GM19324 (cell line): Measurements from ENCODE around the gene FRY.

Experiments used
- ATAC-seq: cut with Tn5 transposase; IDR thresholded peaks from one replicate; pipeline ENCODE4 v1.9.1; 2021; ENCODE audit warnings: mild to moderate bottlenecking, moderate library complexity; ENCODE audit not compliant: unreplicated experiment, low FRiP score

Gene FRY

GRCh38 chr13:32075170-32075851 is 43.7 kb downstream of the FRY start:
- ATAC-seq: no peak

DNA sequence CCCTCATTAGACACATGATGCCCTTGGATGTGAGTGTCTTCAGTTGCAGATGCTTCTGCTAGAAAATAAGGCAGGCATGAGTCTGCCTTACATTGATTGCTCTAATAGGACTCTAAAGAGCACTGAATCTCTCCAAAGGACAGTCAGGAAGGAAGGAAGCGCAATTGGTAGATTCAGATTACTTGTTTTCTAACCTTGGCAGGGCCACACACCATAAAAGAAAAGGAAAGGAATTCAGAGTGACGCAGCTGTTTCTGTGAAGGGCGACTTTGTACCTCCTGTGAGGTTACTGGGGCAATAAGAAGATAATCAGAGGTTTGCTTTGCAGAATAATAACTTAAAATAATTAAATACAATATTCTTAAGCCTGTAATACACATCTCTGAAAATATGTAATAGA is 48.0 kb downstream of the FRY start:
- no peak for ATAC-seq

DNA sequence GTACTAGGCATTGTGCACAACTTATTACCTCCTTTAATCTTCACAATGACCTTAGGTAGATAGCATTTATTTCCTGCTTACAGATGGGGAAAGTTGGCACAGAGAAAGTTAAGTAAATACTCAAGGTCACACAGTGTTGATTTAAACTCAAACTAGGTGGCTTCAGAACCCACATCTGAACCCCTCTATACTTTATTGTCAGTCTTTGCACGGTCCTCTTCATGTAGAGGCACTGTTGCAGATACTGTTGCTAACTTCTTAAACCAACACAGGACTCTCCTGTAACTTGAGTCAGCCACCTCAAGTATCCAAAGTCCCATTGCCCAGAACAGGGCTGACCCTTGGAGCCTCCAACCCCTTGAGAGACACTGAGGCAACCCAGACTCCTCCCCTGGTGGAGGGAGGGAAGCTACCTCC is 48.8 kb downstream of the FRY start:
- ATAC-seq: no peak

DNA sequence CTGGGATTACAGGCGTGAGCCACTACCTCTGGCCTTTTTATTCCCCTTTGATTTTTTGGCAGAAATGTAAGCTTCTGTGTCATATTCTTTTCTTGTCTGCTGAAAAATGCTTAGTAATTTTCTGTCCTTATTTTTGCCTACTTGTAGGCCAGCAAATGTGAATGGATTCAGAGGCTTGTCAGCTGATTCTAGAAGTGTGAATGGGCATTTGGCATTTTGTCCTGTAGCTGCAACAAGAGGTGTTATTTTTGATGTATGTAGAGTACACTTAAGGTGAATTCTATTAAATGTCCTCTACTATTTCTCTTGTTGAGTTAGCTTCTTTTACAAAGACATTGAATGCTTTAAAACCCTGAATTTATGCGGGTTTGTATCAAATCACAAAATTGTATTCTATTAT is 50.0 kb downstream of the FRY start:
- ATAC-seq: no peak

GRCh38 chr13:32086366-32086765 is 54.8 kb downstream of the FRY start:
- no peak for ATAC-seq

- no peak for ATAC-seq
Observed at GRCh38 chr13:32086791-32087441, 55.3 kb downstream of the FRY start.

GRCh38 chr13:32087955-32088747 is 56.6 kb downstream of the FRY start:
- ATAC-seq: no peak

GRCh38 chr13:32092496-32092895 is 60.9 kb downstream of the FRY start:
- ATAC-seq: no peak

DNA sequence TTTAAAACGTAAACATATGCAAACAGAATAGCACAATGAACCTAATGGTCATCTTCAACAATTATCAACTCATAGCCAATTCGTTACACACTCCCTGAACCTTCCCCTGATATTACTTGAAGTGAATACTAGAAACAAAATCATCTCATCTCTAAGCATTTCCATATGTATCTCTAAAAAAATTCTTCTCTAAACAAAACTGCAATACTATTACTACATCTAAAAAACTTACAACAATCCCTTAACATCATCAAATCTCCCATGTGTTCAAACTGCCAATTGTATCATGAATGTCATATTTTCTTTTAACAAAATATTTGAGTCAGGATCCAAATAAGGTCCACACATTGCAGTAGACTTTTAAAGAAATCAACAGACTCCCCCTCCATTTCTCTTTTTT is 61.4 kb downstream of the FRY start:
- ATAC-seq: no peak

- ATAC-seq: no peak
Observed at GRCh38 chr13:32098272-32098671, 66.7 kb downstream of the FRY start.

DNA sequence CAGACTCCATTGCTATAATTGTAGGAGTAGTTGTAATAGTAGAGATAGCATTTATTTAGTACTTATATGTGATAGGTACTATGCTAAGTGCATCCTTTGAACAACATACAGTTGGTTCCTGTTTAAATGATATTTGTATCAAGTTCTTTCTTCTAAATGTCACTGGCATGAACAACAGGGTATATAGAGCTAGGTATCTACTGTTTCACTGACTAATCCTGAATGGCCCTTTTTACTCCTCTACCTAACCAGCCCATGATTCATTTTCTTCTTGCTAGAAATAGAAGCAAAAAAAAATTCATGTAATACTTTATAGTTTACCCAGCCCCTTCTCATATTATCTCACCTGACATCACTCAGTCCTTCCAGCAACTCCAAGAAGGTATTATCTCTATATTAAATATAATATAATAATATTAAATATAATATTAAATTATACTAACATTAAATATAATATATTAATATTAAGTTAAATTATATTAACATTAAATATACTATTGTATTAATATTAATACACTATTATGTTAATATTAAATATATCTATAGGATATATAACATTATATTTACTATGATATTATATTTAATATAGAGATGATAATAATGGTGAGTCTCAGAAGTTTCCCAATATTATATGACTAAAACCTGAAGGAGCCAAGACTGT is 74.2 kb downstream of the FRY start:
- no peak for ATAC-seq

DNA sequence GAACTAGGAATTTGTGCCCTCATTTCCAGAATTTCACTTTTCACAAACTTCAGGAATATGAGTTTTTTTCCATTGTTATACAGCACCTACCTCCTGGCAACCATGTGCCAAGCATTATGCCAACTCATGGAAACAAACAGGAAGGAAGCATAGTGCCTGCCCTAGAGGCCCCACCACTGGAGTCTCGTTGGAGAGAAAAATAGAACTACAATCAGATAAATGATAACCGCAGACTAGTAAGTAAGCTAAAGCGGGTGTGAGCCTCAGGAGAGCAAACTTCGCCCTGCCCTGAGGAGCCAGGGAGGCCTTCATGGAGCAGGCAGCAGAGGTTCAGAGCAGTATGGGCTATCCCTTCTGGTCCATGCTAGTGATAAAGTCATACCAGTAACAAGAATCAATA is 75.9 kb downstream of the FRY start:
- ATAC-seq: no peak

DNA sequence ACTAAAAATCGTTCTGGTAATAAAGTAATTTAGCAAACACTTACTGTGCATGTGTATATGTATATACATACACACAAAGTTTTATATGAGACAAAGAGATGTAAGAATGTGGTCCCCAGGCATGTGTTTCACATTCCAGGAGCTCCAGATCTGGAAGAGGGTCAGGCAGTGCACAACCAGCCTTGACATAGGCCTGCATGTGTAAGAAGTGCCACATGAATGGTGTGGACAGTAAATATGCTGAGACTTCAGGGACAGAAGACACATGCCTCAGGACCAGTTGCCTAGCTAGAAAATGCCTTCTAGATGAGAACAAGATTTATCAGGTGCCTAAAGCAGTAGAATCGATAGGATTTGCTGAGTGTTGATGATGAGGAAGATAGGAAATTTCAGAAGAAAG is 76.4 kb downstream of the FRY start:
- no peak for ATAC-seq

DNA sequence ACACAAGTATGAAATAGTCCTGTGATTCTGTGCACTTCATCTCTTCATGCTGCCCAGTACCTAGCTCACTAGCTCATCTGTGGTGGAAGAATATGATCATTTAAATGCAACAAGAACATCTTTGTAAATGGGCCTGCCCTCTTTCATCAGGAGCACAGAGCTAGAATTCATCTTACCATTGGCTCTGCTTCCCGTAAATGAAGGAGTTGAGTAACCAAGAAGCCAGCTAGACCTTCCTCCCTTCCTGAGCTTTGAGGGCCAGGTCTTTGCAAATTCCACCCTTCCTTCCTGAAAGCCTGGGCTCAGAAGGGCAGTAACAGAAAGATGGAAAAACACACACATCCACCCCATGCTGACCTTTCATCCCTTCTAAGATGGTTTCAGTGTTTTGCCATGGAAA is 82.0 kb downstream of the FRY start:
- ATAC-seq: no peak

DNA sequence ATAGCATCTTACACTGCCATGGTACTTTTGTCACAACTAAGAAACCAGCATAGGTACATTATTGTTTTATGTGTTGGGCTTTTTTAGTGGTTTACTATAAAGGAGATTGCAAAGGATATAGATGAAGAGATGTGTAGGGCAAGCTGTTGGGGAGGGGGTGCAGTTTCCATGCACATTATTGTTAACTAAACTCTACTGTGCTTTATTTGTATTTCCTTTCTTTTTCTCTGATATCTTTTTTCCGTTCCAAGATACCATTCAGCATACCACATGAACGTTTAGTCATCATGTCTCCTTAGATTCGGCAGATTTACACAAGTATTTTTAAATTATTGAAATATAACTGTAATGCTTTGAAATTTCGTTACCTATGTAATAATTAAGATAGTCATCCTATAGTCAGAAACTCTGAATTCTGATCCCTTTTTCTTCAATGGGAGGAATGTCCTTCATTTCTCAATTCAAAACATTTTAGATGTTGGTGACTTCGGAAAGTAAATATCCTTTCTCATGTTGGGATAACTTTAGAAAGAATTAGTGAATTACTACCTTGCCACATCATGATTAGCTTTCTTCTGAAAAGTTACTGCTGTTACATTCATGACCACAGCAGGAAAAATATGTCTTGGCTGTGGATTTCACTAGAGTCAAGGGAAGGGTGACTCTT is 82.8 kb downstream of the FRY start:
- ATAC-seq: no peak

DNA sequence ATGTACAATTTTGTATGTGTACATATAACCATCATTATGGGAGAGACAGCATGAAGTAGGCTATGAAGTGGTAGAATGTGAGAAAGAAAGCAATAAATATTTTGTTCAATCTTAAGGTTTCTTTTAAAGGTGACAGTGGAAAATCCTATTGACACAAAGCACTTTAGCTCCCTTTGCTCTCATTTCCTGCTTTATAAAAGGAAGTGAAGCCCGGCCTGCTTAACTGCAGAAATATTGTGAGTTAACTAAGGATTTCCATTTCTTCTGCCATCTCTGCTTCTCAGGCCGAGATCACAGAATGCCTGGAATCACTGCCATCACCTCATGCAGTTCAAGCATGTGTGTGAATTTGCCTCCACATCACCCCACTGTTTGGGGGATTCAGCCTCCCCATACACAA is 83.5 kb downstream of the FRY start:
- no peak for ATAC-seq

- ATAC-seq: no peak
Observed at GRCh38 chr13:32116210-32116609, 84.6 kb downstream of the FRY start.

GRCh38 chr13:32117001-32117400 is 85.4 kb downstream of the FRY start:
- ATAC-seq: no peak

DNA sequence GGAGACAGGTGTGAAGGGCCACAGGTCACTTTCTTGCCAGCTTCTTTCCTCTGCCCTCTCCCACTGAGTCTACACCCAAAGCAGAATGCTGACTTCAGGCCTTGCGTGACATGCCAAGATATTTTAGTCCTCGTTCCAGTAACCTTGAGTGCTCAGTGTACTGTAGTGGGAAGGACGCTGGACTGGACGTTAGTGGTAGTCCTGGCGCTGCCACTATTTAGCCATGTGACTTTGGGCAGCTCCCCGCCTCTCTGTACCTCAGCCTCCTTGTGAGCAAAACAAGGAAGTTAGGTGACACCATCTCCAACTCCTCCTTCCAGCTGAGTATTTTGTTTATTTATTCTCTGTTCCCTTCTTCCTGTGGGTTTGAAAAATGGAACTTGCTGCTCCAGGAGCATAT is 86.1 kb downstream of the FRY start:
- ATAC-seq: no peak

DNA sequence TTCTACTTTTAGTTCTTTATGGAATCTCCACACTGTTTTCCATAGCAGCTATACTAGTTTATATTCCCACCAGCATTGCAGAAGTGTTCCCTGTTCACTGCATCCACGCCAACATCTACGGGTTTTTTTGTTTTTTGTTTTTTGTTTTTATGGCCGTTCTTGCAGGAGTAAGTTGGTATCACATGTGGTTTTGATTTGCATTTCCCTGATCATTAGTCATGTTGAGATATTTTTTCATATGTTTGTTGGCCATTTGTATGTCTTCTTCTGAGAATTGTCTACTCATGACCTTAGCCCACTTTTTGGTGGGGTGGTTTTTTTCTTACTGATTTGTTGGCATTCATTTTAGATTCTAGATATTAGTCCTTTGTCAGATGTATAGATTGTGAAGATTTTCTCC is 89.7 kb downstream of the FRY start:
- ATAC-seq: no peak

GRCh38 chr13:32124743-32125142 is 93.2 kb downstream of the FRY start:
- ATAC-seq: no peak
